ENCODE measurements around the gene SLC25A21. TPM values are rescaled to one million over a fixed set of nuclear protein-coding genes. Genes with fewer than 3 reads are reported as not detected.

SLC25A21 gene
- total and polyA plus RNA-seq, 10 of the 15 experiments (the other 5 are each of a cell fraction or from before 2014, with no cell fraction given) = 0.06 to 0.72 (median 0.17) TPM; not detected in 3

- TF ChIP-seq PAX5 (IDR thresholded peaks at IDR 0.05; ENCODE audit: borderline replicate concordance, low read depth, low read length) (no peak), NRF1 (conservative IDR thresholded peaks at IDR 0.05; ENCODE audit: low read depth, low read length) (no peak)
These were observed 455.7 kb downstream of the SLC25A21 start (continued) for GRCh38 chr14:36716614-36717184.

- no peaks in the 10 kb centered on the region for H4K20me1 ChIP-seq (ENCODE audit: control insufficient read depth, insufficient read depth)
- H3K4me1 ChIP-seq (ENCODE audit: control insufficient read depth, insufficient read depth, low read length) = no peaks in the 10 kb centered on the region
- WGBS (ENCODE audit: insufficient coverage, insufficient replicate concordance, low lambda C conversion rate, missing lambda C conversion rate) = 27% methylated on average over 4 of the region's 4 CpGs
- no peaks in the 10 kb centered on the region for H3K79me2 ChIP-seq (ENCODE audit: control insufficient read depth, insufficient read depth, low read length)
- no TSS peak for BruUV-seq (replicated peaks)
- no peak overlapping the region for H2AFZ ChIP-seq (ENCODE audit: control insufficient read depth, low read depth, low read length)
- no peaks in the 10 kb centered on the region for H3K27me3 ChIP-seq (replicated peaks in 1 of 2; ENCODE audit: control insufficient read depth in 2 of 2, insufficient read depth in 2 of 2, low read length in 1 of 2)
- H3K9me3 ChIP-seq (replicated peaks; ENCODE audit: control insufficient read depth, insufficient read depth, low read length) = no peaks in the 10 kb centered on the region
- DNase-seq (ENCODE audit: low read depth, low spot score) (no peak), FAIRE-seq (no peak), ATAC-seq (no peak)
- H3K27ac ChIP-seq (ENCODE audit: control insufficient read depth, insufficient read depth) = no peak overlapping the region
- H3K4me3 ChIP-seq = no peak overlapping the region
- H3K4me2 ChIP-seq (ENCODE audit: control insufficient read depth, insufficient read depth) = no peak overlapping the region
- in situ Hi-C loops (cut with MboI) (no loop called here), intact Hi-C loops (cut with micrococcal nuclease; ENCODE audit: unreplicated experiment) (no loop called here)
- no peak overlapping the region for H3K9ac ChIP-seq (ENCODE audit: control insufficient read depth, insufficient read depth, low read length)
- ChIA-PET SMC1A (ENCODE audit: uncharacterized antibody, unreplicated experiment) (no interaction called here), POLR2A (no interaction called here), RAD21 (ENCODE audit: unreplicated experiment) (interaction anchor here (1.0 kb wide), 1 partner anchor 10 kb away, joined by 3 read pairs; no protein-coding TSS in a partner anchor), CTCF (interaction anchor here (1.4 kb wide), 1 partner anchor 14 kb away, joined by 3 read pairs; no protein-coding TSS in a partner anchor)
- H3K36me3 ChIP-seq (ENCODE audit: control insufficient read depth in 2 of 2, insufficient read depth in 2 of 2, low read length in 1 of 2) = no peaks in the 10 kb centered on the region
- TF ChIP-seq, protein P1, sequence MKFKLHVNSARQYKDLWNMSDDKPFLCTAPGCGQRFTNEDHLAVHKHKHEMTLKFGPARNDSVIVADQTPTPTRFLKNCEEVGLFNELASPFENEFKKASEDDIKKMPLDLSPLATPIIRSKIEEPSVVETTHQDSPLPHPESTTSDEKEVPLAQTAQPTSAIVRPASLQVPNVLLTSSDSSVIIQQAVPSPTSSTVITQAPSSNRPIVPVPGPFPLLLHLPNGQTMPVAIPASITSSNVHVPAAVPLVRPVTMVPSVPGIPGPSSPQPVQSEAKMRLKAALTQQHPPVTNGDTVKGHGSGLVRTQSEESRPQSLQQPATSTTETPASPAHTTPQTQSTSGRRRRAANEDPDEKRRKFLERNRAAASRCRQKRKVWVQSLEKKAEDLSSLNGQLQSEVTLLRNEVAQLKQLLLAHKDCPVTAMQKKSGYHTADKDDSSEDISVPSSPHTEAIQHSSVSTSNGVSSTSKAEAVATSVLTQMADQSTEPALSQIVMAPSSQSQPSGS (IDR thresholded peaks at IDR 0.05; ENCODE audit: low read length) = no peak
- TF ChIP-seq TARDBP (IDR thresholded peaks at IDR 0.05; ENCODE audit: borderline replicate concordance) (no peak), FOS (IDR thresholded peaks at IDR 0.05; ENCODE audit: borderline replicate concordance, extremely low read depth, insufficient read length) (no peak), NFYB (IDR thresholded peaks at IDR 0.05; ENCODE audit: insufficient read depth, low read depth, low read length) (no peak), USF2 (IDR thresholded peaks at IDR 0.05; ENCODE audit: borderline replicate concordance, low read depth, low read length) (no peak), ATF7 (IDR thresholded peaks at IDR 0.05; ENCODE audit: low read depth) (no peak), BRCA1 (IDR thresholded peaks at IDR 0.05; ENCODE audit: low read depth, low read length) (no peak), RB1 (IDR thresholded peaks at IDR 0.05; ENCODE audit: borderline replicate concordance) (no peak), RAD21 (IDR thresholded peaks at IDR 0.05; ENCODE audit: insufficient read depth, low read depth, low read length) (no peak), ZBTB4 (CRISPR knock-in tag; IDR thresholded peaks at IDR 0.05) (no peak), GATAD2B (conservative IDR thresholded peaks at IDR 0.05; ENCODE audit: low read depth) (no peak), CBX3 (IDR thresholded peaks at IDR 0.05; ENCODE audit: borderline replicate concordance, low read depth) (no peak), LARP7 (IDR thresholded peaks at IDR 0.05) (no peak), NBN (IDR thresholded peaks at IDR 0.05) (no peak)
These were observed 458.3 kb downstream of the SLC25A21 start for GRCh38 chr14:36713960-36714703.

Data from GM12878 (cell line).